ENCODE measurements around the gene KHNYN.
"Not testable (repeated sequence)": the region's sequence is repeated elsewhere in the genome, so short reads cannot be mapped to it uniquely, and the experiment has no call there.

The KHNYN gene

GRCh38 chr14:24473211-24473610 lies 43.5 kb downstream of the KHNYN start:
- no peak for DNase-seq (ENCODE audit: low spot score)

GRCh38 chr14:24475261-24475660 lies 45.5 kb downstream of the KHNYN start:
- no peak for DNase-seq (ENCODE audit: low spot score)

GRCh38 chr14:24479999-24480398 lies 50.2 kb downstream of the KHNYN start:
- not testable (repeated sequence) for DNase-seq (ENCODE audit: low spot score)

- DNase-seq (ENCODE audit: low spot score): peak; percentile 29
These were observed 52.0 kb downstream of the KHNYN start for GRCh38 chr14:24481622-24482324.

GRCh38 chr14:24482699-24483303 lies 53.0 kb downstream of the KHNYN start:
- DNase-seq (ENCODE audit: low spot score): not testable (repeated sequence)

- DNase-seq (ENCODE audit: low spot score): no peak
These were observed 54.0 kb downstream of the KHNYN start for GRCh38 chr14:24483604-24484252.
